CD4-positive, alpha-beta T cell treated with Interferon alpha-2 for 1 hour (primary cell): ENCODE data around the gene ZNF683.

ENCODE experiments used
- DNase-seq, 2 donors: peaks; one replicate each; pipeline ENCODE4 v3.0.0-alpha.2; 2020 to 2022

Gene ZNF683

DNA sequence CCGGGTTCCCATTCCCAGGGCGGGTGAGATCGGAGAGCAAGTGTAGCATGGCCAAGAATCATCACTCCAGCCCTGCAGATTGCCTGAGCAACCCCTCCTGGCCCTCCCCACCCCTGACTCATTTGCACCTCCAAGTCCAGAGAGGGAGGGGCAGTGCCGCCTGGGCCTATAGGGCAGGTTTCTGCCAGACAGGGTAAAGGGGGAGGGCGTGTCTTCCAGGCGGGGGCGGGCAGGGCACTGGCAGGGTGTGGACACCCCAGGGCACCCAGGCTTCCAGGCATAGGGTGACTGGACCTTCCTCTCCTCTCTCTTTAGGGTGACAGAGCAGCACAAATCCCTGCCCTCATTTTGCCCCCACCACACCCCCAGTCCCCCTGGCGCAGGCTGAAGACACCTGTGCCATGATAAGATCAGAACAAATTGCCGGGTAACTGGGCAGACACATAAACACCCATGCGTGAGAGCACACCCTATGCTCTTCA, 15.4 kb downstream of the ZNF683 start:
- DNase-seq: no peak

DNA sequence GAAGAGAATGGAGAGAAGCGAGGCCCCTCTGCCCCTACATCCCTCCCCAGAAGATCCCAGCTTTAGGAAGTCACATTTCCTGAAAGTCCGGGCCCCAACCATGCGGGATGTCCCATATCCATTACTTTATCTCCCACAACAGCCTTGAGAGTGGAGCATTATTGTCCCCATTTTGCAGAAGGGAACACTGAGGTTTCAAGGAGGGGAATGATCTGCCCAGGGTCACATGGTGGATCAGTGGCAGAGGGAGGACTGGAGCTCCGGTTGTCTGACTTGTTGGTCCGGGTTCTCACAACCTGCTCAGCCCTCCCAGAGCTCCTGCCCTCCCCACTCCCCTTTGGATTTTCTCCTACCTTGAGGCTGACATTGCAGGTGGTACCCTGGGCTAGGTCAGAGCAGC, 16.4 kb downstream of the ZNF683 start:
- no peak for DNase-seq

DNA sequence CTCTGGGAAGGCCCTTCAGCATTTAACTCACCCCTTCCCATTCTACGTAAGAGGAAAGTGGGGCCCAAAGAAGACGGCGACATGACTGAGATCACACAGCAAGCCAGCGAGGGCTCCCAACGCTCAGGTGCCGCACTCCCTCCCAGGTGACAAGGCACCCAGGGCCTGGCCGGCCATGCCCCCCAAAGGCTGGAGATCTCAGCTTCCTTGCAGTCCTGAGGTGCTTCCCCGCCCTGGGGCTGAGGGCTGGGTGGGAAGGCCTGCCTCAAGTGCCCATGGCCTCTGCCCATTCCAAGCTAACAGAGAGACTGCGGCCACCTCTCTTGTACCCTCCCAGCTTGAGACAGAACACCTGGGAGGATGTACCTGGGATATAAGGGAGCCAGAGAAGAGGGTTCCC, 17.6 kb downstream of the ZNF683 start:
- DNase-seq: no peak

DNA sequence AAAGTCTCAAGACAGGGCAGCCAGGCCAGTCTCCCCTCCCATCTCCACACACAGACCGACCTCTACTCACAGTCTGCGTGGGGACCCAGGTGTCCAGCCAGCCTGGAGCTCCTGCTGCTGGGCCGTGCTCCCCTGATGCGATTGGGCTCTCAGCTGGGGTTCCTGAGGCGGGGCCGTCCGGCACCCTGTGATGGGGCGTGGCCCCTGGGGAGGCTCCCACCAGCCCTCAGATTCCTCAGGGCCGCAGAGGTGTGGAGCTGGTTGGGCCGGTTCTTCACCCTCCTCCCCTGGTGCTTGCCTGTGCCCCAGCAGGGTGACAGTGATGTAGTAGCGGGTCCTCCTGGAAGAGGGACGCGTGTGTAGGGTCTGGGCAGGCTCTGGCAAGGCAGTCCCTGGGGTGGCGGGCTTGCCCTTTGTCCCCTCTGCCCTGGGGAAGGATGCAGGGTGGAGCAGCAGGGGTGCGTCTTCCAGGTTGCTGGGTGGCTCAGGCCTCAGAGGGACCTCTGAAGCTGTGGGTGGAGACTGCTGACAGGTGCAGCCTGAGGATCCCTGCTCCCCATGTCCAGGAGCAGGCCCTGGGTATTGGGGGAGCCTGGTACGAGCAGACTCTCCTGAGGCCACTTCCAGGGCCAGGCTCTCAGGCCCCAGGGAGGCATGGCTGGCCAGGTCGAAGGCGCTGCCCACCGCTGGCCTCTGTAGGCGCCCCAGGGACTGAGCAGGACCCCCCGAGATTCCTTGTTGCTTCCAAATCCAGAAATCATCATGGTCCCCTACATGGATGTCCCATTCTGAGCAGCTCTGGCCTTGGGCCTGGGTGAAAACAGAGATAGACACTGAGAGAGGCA, 18.4 kb downstream of the ZNF683 start, which contains the start of gene CRYBG2:
Gene CRYBG2, minus strand, starts transcription at position 155 of the 845 bp plus-strand sequence. CDS start 7,473 bp downstream, outside the sequence.
- DNase-seq: no peak

DNA sequence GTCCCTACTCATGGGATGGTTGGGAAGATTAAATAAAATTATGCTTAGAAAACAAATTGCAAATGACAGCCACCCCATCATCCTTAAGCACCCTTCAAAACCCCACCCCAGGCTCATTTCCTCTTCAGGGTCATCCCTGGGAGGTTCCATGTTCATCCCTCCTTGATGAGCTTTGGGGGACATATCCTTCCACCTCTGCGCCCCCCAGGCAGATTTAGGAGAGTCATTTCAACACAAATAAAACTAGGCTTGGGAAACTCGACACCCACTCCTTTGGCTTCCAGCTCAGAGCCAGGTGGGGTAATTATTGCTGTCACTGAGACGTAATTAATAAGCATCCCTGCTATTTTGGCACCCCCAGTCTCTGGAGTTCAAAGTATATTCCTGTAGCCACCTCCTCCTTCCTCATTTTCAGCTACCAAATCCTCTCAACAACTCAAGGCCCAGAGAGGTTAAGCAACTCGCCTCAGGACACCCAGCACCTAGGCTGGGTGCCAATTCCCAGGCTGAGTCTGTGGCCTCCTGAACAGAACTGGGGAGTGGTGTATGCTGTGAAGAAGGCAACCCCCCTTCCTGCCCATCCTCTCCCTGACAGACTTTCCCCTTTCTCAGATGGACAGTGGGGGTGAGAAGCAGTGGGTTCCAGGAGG, 19.2 kb downstream of the ZNF683 start:
- no peak for DNase-seq

DNA sequence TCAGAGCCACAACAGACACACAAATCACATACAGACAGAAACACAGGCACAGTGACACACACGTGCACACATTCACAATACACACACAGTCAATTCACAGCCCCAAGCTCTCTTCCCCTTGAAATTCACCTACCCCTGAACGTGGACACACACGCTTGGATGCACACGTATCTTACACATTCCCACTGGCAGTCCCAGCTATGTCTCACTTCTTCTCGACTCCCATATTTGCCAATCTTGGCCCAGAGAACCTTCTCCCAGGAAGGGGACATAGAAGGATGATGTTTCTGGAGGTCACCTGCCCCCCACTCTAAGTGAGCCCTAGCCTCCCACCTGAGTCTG, 20.2 kb downstream of the ZNF683 start:
- DNase-seq: no peak

DNA sequence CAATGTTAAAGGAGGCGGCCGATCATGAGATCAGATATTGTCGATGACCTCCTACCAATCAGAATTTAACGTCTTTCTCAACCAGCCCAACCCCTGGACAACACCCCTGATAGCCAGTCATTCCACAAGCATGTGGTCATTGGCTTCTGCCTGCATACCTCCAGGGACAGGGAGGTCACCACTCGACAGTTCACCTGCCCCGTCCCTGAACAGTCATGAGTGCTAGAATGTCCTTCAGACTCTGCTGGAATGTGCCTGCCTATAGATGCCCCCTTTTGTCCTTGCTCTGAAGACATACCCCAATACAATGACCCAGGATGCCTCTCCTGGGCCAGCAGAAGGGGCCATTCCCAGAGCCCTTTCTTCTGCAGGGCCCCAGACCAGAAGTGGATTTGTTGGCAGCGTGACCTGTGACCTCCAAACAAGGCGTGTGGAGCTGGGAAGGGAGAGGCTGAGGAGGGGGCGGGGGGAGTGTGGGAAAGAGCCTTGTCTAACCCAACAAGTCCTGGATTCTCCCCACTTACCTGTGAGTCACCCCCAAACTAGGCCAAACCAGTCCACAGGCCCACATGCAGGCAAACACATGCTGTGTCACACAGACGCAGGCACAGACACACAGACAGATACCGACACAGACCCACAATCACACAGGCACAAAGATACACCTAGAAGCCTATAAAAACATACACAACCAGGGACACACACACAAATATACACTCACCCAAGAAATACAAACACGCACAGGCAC, 20.8 kb downstream of the ZNF683 start:
- no peak for DNase-seq

DNA sequence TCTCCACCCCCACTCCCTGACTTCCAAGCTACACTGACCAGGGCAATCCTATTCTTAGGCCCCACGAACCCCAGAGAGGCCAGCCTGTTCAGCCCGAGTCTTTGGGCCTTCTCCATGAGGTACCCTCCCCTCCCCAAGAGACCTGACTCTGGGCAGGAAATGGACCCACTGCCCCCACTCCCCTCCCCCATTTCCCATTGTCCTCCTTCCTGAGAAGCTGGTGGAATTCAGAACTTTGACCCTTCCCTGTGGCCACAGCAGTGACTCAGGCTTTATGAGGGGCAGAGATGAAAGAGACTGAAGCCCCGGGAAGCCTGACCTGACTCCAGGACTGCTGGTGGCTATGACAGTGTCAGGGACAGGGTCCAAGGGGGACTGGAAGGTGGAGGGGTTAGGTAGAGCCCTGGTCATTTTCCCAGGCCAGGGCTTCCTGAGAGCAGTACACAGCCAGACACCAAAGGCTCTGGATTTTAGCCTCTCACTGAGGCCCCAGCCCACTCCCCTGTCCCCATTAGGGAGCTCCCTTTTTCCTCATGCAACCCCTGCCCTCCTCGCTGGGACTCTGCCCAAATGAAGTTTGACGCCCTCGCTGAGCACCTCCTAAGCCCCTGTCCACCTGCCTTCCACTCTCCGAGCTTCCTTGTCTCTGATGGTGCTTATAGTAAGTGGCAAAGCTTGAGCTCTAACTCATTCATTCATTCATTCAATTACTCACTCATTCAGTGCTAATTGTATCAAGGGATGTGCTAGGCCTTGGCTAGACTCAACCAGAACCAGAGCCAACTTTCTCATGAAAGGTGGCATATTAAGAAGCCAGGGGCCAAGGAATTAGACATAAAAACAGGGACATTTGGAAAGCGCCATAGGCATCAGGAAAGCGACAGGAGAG, 21.6 kb downstream of the ZNF683 start:
- no peak for DNase-seq

DNA sequence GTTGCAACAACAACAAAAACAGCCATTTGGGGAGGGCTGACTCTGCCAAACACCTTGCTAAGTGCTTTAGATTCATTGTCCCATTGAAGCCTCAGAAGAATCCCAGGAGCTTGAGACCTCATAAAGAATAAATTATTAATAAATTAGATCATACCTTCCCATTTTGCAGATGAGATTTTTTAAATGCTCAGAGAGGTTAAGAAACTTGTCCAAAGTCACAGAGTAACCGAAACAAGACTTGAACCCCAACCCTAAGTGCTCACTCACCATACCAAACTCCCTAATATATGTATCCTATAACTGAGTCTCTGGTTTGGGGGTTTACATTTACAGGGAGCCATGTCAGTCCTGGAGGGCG, 22.2 kb downstream of the ZNF683 start:
- no peak for DNase-seq

DNA sequence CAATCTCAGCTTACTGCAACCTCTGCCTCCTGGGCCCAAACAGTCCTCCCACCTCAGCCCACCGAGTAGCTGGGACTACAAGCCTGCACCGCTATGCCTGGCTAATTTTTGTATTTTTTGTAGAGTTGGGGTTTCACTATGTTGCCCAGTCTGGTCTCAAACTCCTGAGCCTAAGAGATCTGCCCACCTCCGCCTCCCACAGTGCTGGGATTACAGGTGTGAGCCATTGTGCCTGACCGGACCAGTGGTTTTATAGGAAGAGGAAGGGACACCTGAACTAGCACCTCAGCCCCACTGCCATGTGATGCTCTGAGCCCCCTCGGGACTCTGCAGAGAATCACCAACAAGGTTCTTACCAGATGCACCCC, 22.7 kb downstream of the ZNF683 start:
- DNase-seq: no peak

DNA sequence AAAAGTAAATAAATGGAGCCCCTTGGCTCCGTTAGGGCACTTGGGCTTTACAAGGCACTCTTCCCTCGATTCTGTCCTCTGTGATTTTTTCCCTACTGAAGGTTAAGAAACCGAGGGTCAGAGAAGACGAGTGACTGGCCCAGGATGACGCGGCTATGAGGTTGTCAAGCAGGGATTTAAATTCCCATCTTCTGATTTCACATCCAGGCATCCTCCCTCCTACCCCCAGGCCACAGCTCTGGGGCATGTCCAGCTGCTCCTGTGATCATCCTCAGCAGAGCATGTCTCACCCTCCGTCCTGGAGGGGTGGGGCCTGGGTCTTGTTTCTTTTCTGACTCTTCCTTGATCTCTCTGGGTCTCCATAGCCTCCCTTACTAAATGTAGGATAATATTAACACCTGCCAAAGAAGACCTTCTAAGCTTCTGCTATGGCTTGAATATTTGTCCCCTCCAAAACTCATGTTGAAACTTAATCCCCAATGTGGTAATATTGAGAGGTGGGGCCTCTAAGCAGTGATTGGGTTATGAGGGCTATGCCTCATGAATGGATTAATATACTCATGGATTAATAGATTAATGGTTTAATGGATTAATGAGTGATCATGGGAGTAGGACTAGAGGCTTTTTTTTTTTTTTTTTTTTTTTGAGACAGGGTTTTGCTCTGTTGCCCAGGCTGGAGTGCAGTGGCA, 23.2 kb downstream of the ZNF683 start:
- no peak for DNase-seq

DNA sequence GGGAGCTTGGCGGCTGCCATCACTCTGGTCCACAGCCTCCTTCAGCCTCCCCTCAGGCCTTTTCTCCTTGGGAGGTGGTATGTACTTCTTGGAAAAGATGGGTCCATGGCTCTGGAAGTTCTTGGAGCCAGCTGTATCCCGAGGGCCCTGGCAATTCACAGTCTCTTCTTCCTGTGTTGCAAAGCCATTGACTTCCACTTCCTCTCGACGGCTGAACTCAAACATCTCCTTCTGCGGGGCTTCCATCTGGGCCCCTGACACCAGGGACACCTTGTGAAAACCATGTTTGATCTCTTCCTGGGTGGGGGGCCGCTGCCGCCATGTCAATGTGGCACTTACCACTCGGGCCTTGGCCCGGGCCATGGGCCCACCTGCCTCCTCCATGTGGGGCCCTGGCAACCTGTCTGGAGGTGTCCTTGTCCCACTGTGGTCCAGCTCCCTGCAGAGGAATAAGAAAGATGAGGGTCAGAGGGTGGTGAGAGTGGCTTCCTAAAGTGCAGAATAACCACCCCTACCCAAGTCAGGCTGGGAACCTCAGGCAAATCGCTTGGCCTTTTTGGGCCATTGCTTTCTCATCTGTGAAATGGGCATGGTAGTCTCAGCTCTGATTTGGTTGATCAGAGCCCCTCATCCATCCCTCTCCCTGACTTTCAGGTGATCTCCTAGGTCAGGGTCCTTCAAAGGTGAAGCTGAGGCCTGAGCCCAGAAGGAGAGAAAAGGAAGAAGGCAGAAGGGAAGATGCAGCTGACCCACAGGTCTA, 26.1 kb downstream of the ZNF683 start:
- no peak for DNase-seq

DNA sequence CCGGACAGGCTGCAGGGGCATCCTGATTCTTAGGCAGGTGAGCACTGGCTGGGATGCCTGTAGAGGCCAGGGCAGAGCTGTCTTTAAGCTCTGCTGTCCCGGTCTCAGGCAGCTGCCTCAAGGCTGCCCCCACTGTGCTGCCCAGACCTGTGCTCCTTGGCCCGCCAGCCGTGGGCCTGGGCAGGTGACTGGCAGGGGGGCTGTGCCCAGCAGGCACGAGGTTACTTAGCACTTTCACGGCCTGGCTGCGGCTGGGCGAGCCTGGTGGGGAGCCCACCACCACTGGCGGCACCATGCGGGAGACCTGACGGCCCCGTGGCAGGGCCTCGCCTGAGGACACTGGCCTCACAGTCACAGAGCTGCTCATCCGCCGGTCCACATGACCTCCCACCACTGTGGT, 26.8 kb downstream of the ZNF683 start:
- DNase-seq: no peak

DNA sequence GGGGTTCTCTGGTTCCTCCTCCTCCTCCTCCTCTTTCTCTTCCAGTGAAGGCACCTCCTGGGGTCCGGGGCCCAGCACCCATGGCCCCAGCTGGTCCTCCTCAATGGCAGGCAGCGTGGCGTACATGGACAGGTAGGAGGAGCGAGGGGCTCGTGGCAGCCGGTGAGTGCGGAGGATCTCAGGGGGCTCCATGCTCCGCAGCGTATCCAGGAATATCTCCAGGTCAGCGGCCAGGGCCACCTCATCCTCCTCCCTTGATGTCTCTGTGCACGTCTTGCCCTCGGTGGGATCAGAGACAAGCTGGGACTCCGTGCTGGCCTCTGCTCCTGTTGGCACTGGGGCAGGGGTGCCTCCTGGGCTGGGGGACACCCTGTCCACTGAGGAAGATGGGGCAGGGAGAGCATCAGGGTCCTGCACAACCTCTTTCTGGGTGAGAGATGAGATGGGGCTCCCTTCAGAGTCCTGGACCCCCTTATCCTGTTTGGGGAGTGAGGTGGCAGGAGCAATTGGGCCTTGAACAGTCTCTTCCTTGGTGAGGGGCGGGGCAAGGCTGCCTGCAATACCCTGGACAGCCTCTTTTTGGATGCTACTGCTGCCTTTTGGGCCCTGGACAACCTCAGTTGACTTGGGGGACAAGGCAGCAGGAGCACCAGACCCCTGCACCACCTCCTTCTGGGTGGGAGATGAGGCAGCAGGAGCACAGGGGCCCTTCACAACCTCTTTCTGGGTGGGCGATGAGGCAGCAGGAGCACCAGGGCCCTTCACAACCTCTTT, 28.2 kb downstream of the ZNF683 start:
- no peak for DNase-seq

DNA sequence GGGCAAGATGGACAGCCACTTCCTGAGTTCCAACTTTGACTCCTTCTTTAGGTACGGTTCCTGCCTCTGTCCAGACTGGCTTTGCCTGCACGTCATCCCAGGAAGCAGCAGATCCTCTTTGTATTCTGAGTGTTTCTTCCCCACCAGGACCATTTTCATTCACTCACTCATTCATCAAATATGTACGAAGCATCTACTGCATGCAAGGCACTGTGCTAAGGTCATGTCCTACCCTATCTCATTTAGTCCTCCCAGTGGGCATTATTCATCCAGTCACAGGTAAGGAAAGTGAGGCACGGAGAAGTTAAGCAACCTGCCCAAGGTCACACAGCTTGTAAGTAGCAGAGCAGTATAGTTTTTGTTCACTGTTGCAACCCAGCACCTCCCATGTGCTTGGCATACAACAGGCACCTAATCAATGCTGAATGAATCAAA, 32.5 kb downstream of the ZNF683 start:
- DNase-seq: no peak

DNA sequence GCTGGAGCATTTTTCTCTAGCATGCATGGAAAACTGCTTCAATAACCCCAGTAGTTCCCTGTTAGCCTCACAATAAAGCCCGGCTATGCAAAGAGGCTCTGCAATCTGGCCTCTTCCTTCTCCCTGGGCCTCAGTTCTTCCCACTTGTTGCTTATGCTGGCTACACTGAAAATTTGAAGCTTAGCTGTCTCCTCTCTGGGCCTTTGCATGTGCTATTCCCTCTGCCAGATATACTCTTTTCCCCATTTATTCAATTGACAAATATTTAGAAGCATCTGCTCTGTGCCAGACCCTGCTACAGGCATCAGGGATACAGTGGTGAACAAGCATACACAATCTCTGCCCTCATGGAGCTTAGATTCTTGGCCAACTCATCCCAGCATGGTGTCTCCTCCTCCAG, 33.9 kb downstream of the ZNF683 start:
- no peak for DNase-seq

DNA sequence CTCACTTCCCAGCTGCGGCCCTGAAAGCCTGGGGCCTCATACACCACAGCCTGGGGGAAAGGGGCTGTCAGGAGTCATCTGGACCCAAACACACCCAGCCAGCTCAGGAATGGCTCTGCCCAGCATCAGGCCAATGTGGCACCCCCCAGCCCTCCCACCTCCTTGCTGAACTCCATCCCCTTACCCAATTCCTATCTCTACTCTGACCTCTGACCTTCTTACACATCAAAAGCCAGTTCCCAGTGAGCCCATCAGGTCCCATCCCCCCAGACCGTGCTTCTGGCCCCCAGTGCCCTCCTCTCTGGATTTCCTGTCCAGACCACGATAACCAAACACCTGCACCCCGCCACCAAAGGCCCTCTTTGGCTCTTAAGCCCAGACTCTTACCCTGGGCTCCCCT, 34.9 kb downstream of the ZNF683 start:
- DNase-seq: no peak

DNA sequence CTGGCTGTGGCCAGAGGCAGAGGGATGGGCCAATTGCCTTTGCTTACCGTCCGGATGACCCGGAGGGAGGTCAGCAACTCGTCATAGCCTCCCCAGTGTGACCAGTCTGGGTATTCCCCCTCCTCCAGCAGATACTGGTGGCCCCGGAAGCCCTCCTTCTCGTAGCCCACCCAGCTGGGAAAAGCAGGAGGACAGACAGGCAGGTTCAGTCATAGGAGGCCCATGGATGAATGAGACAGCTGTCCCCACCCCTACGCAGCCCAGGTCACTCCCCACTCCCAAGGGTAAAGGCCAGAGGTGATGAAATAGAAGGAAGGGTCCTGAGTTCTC, 35.4 kb downstream of the ZNF683 start:
- no peak for DNase-seq

DNA sequence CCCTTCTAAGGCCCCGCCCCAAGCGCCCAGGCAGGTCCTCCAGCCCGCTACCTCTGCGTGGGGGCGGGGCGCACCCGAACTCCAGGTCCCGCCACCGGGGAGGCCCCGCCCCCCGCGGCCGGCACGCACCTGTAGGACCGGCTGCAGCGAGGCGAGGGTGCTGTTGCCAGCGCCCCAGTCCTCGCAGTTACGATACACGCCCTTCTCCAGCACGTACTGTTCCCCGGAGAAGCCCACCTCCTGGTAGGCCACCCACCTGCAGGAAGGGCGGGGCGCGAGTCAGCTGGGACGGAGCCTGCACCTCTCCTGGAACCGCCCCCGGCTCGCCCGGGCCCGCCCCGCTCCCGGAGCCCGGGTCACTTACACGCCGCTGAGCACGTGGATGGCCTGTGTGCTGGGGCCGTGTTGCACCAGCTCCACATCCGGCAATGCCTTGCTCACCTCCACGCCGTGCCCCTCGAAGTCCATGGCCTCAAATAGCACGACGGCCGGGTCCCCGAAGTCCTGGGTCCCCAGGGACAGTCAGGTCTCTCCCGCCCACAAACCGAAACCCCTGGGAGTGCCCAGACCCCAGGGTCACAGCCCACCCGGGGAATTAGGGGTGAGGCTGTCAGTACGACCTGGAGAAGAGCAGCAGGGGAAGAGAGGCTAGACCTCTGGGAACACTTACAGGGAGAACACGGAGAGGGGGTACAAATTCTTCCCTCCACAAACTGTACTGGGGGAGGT, 35.9 kb downstream of the ZNF683 start:
- peak; percentile 88 to 93 for DNase-seq
